ENCODE measurements around the gene CD83. TPM values are rescaled to one million over a fixed set of nuclear protein-coding genes. Genes with fewer than 3 reads are reported as not detected.

The CD83 gene
- total RNA-seq, 1 experiment from 2014 or later = 7.0 TPM

GRCh38 chr6:14142511-14143223 is 25.1 kb downstream of the CD83 start:
- H3K4me3 Mint-ChIP-seq = no peak overlapping the region
- Histone ChIP-seq H3K23me2 (ENCODE audit: insufficient read length, low read depth, low read length, poor library complexity, severe bottlenecking) (no peaks in the 10 kb centered on the region), H3K4me2 (ENCODE audit: insufficient read depth, insufficient read length, low read length) (no peak overlapping the region), H3K18ac (ENCODE audit: insufficient read length, low read depth, low read length) (no peak overlapping the region), H2BK5ac (ENCODE audit: insufficient read length, low read length) (no peak overlapping the region), H3K79me2 (ENCODE audit: insufficient read depth, low read length) (no peaks in the 10 kb centered on the region), H3K79me1 (ENCODE audit: insufficient read depth, low read depth, low read length, poor library complexity, severe bottlenecking) (no peaks in the 10 kb centered on the region), H3K9ac (ENCODE audit: extremely low read depth, insufficient read length, low read length) (no peak overlapping the region), H4K91ac (ENCODE audit: insufficient read length, low read depth, low read length) (no peak overlapping the region), H2BK15ac (ENCODE audit: low read depth, low read length) (no peak overlapping the region), H4K5ac (ENCODE audit: insufficient read length, low read depth, low read length) (no peak overlapping the region), H2BK20ac (ENCODE audit: low read depth, low read length, poor library complexity, severe bottlenecking) (no peak overlapping the region), H4K8ac (replicated peaks; ENCODE audit: insufficient read length, low read depth, low read length) (no peak overlapping the region), H3K23ac (ENCODE audit: insufficient read length, low read depth, low read length) (no peak overlapping the region), H3K4ac (ENCODE audit: low read depth, low read length) (no peak overlapping the region), H3K27me3 (ENCODE audit: insufficient read depth, low read length) (no peaks in the 10 kb centered on the region; the same call in 1 of the 2 replicates), H3T11ph (ENCODE audit: low read length) (no peak overlapping the region), H2BK12ac (ENCODE audit: insufficient read length, low read depth, low read length) (no peak overlapping the region), H3K27ac (ENCODE audit: insufficient read length, low read depth, low read length) (no peak overlapping the region), H3K4me1 (ENCODE audit: insufficient read depth, low read length) (peaks cover 2% of the 10 kb centered on the region; the same call in 1 of the 2 replicates), H2AFZ (ENCODE audit: low read length) (no peak overlapping the region), H3K9me3 (ENCODE audit: control insufficient read depth, low read depth, low read length) (no peaks in the 10 kb centered on the region), H4K20me1 (ENCODE audit: control insufficient read depth, insufficient read depth, insufficient read length) (no peaks in the 10 kb centered on the region), H3K56ac (ENCODE audit: insufficient read length, low read depth, low read length) (no peak overlapping the region), H2BK120ac (ENCODE audit: low read depth, low read length, poor library complexity, severe bottlenecking) (no peak overlapping the region), H3K14ac (ENCODE audit: insufficient read depth, low read length) (no peak overlapping the region), H2AK5ac (ENCODE audit: insufficient read length, low read length) (no peak overlapping the region)
- WGBS (ENCODE audit: extremely low coverage, insufficient read length, low lambda C conversion rate) = no CpG with 5 or more reads among the region's 3 CpGs
- H3K27me3 Mint-ChIP-seq (ENCODE audit: low read depth) = no peaks in the 10 kb centered on the region
- no peaks in the 10 kb centered on the region; a peak in 1 of 7 replicates for H3K36me3 Mint-ChIP-seq (ENCODE audit: insufficient read depth in 1 of 3, low read depth in 3 of 3)
- DNase-seq = no peak
- no peak for TF ChIP-seq CTCF (conservative IDR thresholded peaks at IDR 0.05)
- H3K4me1 Mint-ChIP-seq = peaks cover 25% of the 10 kb centered on the region in 2 experiments
- peak overlapping the region in 1 of 3 experiments; percentile 21; a peak in 1 of 7 replicates for H3K27ac Mint-ChIP-seq
- H3K9me3 Mint-ChIP-seq = peaks cover 0 to 2% of the 10 kb centered on the region in 2 experiments; a peak in 1 of 5 replicates
